HG03460 (cell line): ENCODE measurements around the gene NKX3-2.

Experiments
- ATAC-seq: cut with Tn5 transposase; IDR thresholded peaks from one replicate; pipeline ENCODE4 v1.9.1; 2021; ENCODE audit not compliant: unreplicated experiment

The NKX3-2 gene

GRCh38 chr4:13546142-13546940 is 2.0 kb upstream of the NKX3-2 start:
- ATAC-seq: no peak

- no peak for ATAC-seq
Observed at GRCh38 chr4:13545394-13545808, 1.1 kb upstream of the NKX3-2 start.

GRCh38 chr4:13544606-13545393 is 492 bp upstream of the NKX3-2 start:
- peak; percentile 39 for ATAC-seq

GRCh38 chr4:13543032-13543838 is 1.1 kb downstream of the NKX3-2 start:
- no peak for ATAC-seq

- no peak for ATAC-seq
Observed at GRCh38 chr4:13542577-13543031, 1.7 kb downstream of the NKX3-2 start.

- ATAC-seq: no peak
Observed at GRCh38 chr4:13541720-13542576, 2.4 kb downstream of the NKX3-2 start.

- ATAC-seq: no peak
Observed at GRCh38 chr4:13541176-13541604, 3.1 kb downstream of the NKX3-2 start.

GRCh38 chr4:13540446-13541175 is 3.7 kb downstream of the NKX3-2 start:
- ATAC-seq: no peak

- no peak for ATAC-seq
Observed at GRCh38 chr4:13539619-13540445, 4.5 kb downstream of the NKX3-2 start.

- no peak for ATAC-seq
Observed at GRCh38 chr4:13539047-13539618, 5.2 kb downstream of the NKX3-2 start.

GRCh38 chr4:13538427-13538973 is 5.8 kb downstream of the NKX3-2 start:
- no peak for ATAC-seq

- ATAC-seq: no peak
Observed at GRCh38 chr4:13537832-13538177, 6.5 kb downstream of the NKX3-2 start.

GRCh38 chr4:13537011-13537831 is 7.1 kb downstream of the NKX3-2 start:
- ATAC-seq: no peak

- no peak for ATAC-seq
Observed at GRCh38 chr4:13536607-13537006, 7.7 kb downstream of the NKX3-2 start.

- ATAC-seq: no peak
Observed at GRCh38 chr4:13535708-13536361, 8.5 kb downstream of the NKX3-2 start.

- ATAC-seq: no peak
Observed at GRCh38 chr4:13535118-13535517, 9.2 kb downstream of the NKX3-2 start.
